Dermis microvascular lymphatic vessel endothelial cell (primary cell): ENCODE measurements around the gene ARHGAP12. TPM values are rescaled to one million over a fixed set of nuclear protein-coding genes. Genes with fewer than 3 reads are reported as not detected.
A peak's percentile ranks its signal among the peaks of the same experiment; 100 is the strongest.
"Not testable (repeated sequence)": the region's sequence is repeated elsewhere in the genome, so short reads cannot be mapped to it uniquely, and the experiment has no call there.

Source experiments
- DNase-seq, 2 donors: peaks; one replicate each; pipeline versions ENCODE4 v3.0.0 to v3.0.0-alpha.2; 2010; ENCODE audit warnings: low read depth in 2 of 2
- total RNA-seq: library from RNA; depleted of rRNA; stranded (reverse); fragments of >200 nt; gene quantifications from 2 replicates; pipeline ENCODE4 v1.2.1, GENCODE V29; 2014

The ARHGAP12 gene, protein sequence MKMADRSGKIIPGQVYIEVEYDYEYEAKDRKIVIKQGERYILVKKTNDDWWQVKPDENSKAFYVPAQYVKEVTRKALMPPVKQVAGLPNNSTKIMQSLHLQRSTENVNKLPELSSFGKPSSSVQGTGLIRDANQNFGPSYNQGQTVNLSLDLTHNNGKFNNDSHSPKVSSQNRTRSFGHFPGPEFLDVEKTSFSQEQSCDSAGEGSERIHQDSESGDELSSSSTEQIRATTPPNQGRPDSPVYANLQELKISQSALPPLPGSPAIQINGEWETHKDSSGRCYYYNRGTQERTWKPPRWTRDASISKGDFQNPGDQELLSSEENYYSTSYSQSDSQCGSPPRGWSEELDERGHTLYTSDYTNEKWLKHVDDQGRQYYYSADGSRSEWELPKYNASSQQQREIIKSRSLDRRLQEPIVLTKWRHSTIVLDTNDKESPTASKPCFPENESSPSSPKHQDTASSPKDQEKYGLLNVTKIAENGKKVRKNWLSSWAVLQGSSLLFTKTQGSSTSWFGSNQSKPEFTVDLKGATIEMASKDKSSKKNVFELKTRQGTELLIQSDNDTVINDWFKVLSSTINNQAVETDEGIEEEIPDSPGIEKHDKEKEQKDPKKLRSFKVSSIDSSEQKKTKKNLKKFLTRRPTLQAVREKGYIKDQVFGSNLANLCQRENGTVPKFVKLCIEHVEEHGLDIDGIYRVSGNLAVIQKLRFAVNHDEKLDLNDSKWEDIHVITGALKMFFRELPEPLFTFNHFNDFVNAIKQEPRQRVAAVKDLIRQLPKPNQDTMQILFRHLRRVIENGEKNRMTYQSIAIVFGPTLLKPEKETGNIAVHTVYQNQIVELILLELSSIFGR
- 19.8 and 22.8 TPM in 2 replicates for total RNA-seq

DNA sequence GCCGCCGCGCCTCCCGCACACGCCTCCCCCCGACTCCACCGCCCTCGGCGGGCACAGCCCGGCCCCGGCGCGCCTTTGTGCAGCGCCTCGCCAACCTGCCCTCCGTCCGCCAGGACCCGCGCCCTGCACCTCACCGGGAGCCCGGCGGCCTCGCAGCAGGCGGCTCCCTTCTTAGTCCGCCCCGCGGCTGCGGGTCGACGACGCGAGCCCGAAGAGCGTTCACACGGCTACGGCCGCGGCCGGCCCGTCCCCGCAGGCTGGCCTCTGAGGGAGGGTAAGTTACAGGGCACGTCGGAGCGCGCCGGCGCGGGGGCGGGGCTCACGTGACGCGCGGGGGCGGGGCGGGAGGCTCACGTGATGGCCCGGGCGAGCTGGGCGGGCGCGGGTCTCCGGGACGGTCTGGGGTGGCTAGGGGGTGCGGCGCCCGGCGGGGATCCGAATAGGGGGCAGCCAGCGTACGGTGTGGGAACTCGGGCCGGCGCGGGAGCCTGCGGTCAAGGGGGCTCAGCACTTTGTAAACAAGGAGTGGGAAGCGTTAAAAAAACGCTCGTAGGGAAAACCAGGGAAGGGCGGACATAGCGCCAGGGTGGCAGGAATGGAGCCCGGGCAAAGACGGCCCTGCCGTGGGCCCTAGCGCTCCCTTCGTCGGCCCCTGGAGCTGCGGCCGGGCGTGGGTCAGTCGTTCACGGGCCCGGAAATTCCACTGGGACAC, at the start of gene ARHGAP12:
Gene ARHGAP12 (minus strand): TSS at position 283 of the 712 bp plus-strand sequence. CDS start 19,976 bp downstream, outside the sequence.
- peak; percentile 56 to 91 for DNase-seq

DNA sequence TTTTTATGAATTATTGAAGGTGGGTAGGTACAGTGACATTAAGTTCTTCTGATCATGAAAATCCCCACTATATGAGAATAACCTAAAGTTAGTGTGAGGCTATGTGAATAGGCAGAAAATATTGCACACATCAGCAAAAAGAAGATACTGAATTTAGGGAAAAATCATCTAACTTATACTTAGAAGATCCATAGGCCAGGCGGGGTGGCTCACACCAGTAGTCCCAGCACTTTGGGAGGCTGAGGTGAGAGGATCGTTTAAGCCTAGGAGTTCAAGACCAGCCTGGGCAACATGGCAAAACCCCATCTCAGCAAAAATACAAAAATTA, 49.5 kb upstream of the ARHGAP12 start:
- no peak for DNase-seq

DNA sequence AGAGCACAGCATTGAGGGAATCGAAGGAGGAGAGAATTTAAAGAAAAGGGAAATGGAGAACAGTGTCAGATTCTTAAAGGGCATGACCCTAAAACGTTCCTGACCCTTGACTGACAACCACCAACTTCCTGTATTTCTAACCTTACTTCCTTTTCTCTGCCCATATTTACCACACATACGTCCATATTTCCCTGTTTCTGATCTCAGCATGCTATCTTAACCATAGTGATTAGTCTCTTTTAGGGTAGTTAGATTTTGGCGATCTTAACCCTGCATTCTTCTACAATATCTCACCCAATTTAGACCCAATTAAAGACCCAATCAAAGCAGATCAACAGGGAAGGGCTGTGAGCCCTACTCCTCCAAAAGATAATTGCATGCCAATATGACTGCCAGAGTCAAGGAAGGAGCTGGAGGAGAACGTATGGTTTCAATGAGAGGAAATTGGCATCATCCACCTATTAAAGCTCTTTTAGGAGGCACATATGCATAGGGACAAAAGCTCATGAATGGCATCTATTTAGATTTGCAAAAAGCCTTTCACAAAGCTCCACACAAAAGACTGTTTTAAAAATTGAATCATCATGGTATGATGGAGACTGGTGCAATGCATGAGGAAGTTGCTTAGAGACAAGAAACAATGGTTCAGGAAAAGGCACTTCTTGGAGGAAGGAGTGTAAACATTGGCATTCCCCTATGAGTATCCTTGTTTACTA, 49.0 kb upstream of the ARHGAP12 start:
- DNase-seq = peak; percentile 2 to 86

DNA sequence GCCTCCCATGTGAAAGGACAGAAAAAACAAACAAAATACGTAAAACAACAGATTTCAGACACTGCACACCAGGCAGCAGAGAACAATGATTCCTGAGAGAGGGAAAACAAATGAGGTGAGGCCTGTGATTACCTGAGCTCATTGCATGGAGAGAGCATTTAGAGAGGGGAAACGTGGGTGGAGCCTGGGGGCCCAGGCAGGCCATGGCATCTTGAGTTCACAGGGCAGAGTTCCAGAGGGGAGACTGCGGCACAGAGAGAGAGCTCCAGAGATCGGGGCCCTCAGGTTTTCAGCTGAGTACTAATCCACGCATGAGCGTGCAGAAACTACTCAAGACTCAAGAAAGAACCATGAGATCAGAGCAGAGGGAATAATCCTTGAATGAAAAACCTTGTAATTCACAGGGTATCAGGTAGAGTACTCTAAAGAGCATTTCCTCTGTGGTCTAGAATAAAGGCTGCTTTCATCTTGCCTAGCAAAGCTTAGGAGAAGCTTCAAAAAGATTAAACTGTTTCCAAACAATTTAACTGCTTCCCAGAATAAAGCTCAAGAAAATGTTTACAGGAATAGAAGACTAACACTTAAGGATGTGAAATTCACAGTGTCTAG, 46.6 kb upstream of the ARHGAP12 start:
- no peak for DNase-seq

DNA sequence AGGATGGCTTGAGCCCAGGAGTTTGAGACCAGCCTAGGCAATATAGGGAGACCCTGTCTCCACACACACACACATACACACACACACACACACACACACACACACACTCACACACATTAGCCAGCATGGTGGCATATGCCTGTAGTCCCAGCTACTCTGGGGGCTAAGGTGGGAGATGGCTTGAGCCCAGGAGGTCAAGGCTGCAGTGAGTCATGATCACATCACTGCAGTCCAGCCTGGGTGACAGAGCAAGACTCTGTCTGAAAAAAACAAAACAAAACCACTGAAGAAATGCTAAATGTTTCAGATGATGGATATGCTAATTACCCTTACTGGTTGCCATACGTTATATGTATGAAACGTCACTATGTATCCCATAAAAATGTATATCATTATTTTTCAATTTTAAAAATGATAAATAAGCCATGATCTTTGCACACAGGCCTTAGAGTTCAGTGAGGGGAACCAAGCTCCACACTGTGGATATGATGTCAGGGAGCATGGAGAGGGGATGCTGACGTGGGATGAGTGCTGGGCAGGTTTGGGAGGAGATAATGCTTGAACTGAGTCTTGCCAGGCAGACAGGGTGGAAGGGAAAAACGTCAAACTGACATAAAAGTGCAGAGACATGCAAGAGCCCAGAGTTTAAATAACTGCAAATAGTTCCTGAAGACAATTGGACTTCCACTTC, 45.9 kb upstream of the ARHGAP12 start:
- no peak for DNase-seq

DNA sequence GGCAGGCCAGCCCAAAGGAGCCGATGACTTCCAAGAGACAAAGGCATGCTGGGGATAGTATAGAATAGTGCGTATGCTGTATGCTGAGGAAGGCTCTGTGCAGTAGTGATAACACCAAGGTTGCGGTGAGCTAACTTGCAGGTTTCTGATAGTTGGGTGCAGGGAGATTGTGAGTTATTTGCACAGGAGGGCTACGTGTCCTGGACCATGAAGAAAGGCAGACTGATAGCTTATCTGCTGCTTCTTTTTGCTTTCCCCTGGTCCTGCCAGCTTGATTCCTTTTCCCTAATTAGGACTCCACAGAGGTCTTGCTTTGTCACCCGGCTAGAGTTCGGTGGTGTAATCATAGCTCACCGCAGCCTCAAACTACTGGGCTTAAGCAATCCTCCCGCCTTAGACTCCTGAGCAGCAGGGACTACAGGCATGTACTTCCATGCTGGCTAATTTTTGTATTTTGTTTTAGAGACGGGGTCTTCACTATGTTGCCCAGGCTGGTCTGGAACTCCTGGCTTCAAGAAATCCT, 43.9 kb upstream of the ARHGAP12 start:
- DNase-seq = no peak

DNA sequence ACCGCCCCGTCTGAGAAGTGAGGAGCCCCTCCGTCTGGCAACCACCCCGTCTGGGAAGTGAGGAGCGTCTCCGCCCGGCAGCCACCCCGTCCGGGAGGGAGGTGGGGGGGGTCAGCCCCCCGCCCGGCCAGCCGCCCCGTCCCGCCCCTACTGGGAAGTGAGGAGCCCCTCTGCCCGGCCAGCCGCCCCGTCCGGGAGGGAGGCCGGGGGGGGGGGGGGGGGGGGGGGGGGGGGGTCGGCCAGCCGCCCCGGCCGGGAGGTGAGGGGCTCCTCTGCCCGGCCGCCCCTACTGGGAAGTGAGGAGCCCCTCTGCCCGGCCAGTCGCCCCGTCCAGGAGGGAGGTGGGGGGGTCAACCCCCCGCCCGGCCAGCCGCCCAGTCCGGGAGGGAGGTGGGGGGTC, 41.2 kb upstream of the ARHGAP12 start:
- not testable (repeated sequence) for DNase-seq

DNA sequence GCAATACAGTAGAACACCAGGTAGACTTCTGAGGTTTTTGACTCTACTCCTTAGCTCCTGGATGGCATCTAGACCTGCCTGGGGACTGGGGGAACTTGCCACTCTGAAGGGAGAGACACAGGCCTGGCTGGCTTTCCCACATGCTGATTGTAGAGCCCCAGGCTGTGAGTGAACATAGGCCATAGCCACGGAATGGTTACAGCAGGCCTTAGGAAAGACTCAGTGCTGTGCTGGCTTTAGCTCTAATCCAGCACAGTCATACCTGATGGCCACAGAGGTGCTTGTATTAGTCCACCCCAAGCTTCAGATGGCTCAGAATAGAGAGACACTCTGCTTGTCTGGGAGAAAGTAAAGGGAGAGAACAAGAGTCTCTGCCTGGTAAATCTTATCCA, 35.0 kb upstream of the ARHGAP12 start:
- DNase-seq = no peak

DNA sequence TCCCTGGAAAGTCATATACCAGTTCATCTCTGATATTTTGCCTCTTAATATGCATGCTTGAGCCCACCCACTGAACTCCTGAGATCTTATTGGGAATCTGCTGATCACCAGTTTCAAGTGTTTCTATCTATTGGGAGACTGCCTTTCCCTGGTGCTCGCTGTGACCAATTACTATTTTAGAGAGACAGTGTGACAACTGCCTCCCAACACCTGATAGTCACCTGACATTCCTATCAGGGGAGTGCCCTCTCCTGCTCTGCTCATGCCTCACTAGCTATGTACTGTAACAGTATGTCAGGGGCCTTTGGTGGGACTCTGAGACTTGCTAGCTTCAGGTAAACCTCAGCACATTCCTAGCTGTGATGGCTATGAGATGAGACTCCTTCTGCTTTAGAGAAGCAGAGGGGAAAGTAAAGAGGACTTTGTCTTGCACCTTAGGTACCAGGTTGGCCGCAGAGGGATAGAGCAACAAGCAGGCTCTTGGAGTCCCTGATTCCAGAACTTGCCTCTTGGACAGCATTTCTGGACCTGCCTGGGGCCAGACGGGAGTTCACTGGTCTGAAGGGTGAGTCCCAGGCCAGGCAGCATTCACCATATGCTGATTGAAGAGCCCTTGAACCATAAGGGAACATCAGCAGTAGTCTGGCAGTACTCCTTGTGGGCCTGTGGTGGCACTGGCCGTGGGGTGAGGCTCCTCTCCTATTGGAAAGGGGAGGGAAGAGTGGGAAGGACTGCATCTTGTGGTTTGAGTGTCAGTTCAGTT, 34.4 kb upstream of the ARHGAP12 start:
- DNase-seq = no peak

DNA sequence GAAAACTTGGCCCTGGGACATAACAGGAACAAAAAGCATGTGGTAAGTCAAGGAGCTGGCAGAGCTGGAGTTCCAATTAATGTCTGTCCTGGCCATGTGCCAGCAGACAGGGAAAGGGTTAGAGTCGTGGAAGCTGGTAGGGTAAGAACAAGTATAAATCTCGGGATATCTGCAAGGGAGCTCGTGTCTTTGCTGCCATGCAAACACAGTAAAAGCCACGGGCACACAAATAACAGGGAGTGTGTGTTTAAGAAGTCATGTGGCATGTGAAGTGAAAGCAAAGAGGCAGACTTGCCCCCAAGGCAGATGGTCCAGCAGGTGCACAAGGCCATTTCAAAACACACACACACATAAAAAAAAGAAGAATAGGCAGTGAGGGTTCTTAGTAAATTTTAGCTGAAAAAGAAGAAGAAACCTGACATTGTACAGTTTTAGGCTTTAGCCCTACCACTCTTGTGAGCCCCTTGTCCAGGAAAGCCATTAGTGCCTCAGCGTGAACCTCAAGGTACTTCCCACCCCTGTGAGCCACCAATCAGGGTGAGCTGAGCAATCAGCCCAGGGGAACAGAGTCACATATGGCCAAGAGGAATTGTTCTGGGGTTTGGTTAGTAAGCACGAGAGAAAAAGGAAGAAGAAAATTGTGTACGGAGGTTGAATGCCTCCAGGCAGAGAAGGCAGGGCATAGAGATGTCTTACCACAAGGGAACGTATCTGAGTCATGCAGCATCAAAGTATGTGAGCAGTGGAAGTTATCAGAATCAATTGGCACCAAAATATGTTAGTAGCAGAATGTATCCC, 32.8 kb upstream of the ARHGAP12 start:
- no peak for DNase-seq

DNA sequence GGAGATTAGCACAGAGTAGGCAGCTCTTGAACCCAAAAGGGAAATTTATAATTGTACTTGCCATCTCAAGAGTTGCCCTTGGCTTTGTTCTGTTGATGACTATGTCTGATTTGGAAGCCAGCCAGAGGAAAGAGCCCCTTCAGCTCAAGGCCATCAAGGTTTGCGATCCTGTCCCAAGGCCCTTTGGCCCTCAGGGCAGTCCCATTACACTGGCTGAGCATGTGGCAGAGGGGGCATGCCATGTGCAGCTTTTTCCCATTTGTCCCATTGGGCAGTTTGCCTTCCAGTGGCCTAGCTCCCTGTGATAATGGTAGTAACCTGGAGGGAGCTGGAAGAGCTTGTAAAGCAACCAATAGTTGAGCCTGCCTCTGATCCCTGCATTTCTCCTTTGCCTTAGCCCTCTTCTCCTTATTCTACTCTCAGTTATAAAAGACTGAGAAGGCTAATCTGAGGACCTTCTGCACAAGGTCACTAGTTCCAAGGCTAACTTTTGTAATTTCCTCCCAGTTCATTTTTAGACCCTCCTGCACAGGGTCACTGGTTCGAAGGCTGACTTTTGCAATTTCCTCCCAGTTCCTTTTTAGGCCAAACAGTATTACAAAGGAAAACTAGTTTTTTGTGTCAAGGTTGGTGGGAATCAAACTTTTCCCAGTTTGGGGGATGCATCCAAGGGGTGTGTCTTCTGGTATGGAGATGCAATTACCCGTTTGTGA, 31.0 kb upstream of the ARHGAP12 start:
- DNase-seq = no peak

DNA sequence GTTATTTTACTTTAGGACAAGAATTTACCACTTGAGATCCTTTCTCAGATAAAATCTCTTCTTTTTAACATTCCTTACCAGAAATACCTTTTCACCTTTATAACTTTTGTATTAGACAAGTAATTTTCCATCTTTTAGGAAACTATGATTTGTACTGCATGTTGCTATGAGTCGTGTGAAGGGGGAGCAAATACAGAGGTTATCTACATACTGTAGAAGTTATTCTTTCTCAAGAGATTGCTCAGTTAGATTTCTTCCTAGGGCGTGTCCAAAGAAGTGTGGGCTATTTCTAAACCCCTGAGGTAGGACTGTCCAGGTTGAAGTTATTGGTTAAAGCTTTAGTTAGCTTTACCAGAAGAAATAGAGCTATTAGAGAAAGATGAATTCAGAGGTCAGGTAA, 30.2 kb upstream of the ARHGAP12 start:
- no peak for DNase-seq

DNA sequence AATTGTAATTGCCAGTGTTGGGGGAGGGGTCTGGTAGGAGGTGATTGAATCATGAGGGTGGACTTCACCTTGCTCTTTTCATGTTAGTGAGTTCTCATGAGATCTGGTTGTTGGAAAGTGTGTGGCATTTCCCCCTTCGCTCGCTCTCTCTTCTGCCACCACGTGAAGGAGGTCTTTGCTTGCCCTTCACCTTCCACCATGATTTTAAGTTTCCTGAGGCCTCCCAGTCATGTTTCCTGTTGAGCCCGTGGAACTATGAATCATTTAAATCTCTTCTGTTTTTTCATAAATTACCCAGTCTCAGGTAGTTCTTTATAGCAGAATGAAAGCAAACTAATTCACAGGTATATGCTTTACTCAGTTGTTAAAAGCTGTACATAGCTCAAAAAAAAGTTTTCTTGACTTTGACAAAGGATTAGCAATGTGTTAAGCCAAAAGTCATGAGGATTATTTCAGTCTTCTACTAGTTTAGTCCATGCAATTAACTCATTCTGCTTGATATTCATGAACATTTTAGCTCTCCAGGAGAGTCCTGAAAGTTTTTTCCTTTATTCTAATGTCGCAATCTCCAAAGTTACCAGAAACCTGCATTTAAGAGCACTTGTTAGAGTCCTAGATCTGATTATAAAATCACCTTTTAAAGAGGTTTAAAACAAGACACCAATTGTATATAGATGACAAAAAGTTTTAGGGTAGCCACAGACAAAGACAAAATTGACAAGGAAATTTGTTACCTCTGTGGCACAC, 27.7 kb upstream of the ARHGAP12 start:
- DNase-seq = peak in 1 of 2 donors; percentile 67

DNA sequence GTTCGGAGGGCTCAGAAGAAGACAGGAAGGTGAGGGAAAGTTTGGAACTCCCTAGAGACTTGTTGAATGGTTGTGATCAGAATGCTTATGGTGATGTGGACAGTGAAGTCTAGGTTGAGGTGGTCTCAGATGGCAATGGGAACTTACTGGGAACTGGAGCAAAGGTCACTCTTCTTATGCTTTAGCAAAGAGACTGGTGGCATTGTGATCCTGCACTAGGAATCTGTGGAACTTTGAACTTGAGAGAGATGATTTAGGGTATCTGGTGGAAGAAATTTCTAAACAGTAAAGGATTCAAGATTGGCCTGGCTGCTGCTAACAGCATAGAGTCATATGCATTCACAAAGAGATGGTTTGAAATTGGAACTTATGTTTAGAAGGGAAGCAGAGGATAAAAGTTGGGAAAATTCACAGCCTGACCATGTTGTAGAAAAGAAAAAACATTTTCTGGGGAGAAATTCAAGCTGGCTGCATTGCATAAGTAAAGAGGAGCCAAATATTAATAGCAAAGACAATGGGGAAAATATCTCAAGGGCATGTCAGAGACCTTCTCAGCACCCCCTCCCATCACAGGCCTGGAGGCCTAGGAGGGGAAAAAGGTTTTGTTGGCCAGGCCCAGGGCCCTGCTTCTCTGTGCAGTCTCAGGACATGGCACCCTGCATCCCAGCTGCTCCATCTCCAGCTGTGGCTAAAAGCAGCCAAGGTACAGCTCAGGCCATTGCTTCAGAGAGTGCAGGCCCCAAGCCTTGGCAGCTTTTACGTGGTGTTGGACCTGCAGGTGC, 26.0 kb upstream of the ARHGAP12 start:
- DNase-seq = no peak

DNA sequence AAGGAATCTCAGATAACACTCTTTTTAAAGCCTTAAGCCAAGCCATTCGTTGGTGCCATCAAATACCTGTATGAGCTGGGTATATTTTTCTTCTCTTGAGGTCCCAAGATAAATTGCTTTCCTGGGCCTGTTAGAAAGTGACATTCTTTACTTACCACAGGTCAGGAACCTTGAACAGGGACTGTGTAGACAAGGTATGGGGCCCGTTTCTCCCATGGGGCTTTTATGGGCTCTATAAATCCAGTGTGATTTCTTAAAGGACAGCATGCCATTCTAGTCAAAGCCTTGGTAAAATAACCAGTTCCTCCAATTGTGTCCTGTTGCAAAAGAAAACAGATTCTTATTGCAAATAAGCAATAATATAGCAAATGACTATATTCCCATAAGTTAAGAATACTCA, 24.8 kb upstream of the ARHGAP12 start:
- no peak for DNase-seq

DNA sequence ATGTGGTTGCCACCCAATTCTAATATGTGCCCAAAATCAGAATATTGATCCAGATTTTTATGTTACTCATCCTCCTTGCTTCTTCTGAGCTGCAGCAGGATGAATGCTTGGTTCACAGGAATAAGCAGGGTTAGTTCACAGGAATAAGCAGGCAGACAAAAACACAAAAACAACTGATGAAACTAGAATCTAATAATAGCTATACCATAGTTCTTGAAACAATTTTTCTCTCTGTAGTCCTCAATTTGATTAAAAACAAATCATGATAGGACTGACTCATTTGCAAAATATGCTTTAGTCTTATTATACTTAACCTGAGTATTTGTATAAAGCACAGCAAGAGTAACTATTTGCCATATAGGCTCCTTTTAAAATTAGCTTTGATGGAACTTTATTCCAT, 24.4 kb upstream of the ARHGAP12 start:
- DNase-seq = no peak
